Neutrophil (primary cell): ENCODE data around the gene ENOX1.

Experiments used
- H3K27ac ChIP-seq: fragments of 200-600 bp; sonication (generic); 2 replicates; pipeline ENCODE4 v1.5.1; 2016; ENCODE audit warnings: mild to moderate bottlenecking, moderate library complexity
- H3K27me3 ChIP-seq: fragments of 200-600 bp; sonication (generic); 2 replicates; pipeline ENCODE4 v1.6.0; 2016; ENCODE audit warnings: mild to moderate bottlenecking
- H3K36me3 ChIP-seq: fragments of 200-600 bp; sonication (generic); 2 replicates; pipeline ENCODE4 v1.5.1; 2017
- H3K4me1 ChIP-seq, 2 experiments: fragments of 200-600 bp in 1 of 2; sonication (generic) in 1 of 2; 1 replicate in 1 of 2; 2 replicates in 1 of 2; pipeline versions ENCODE4 v1.5.1 to v1.6.1; 2013 to 2016; ENCODE audit warnings: low read depth in 1 of 2, low read length in 1 of 2, mild to moderate bottlenecking in 1 of 2, moderate library complexity in 1 of 2; ENCODE audit not compliant: control insufficient read depth in 1 of 2, insufficient read depth in 1 of 2
- H3K4me3 ChIP-seq, 2 experiments: fragments of 200-600 bp in 1 of 2; sonication (generic) in 1 of 2; 1 replicate in 1 of 2; 2 replicates in 1 of 2; pipeline ENCODE4 v1.5.1; 2013 to 2016; ENCODE audit warnings: low read depth in 1 of 2, low read length in 1 of 2, mild to moderate bottlenecking in 1 of 2, moderate library complexity in 1 of 2
- H3K9me3 ChIP-seq: fragments of 200-600 bp; sonication (generic); 2 replicates; pipeline ENCODE4 v1.5.1; 2016
- TF ChIP-seq, protein P1 (sequence below): fragments of 200-600 bp; sonication (generic); IDR thresholded peaks from 2 replicates; pipeline ENCODE4 v1.5.1; 2016; ENCODE audit warnings: antibody characterized with exemption

The ENOX1 gene

DNA sequence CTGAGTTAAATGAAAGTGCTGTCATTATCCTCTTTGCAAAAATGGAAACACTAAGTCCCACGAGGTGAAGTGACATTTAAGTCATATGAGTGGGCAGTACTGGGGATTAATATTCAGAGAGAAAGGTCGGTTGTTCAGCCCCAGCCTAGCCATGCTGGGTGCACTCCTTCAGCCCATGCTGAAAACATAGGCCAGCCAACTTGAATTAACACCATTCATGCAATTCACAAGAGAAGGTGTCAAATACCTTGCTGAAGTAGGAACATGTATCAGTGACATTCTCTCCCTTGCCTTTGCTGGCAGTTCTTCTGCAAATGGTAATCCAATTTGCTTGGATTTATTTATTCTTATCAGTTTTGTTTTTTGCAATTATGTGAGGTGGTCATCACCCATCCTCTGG is 507.1 kb downstream of the ENOX1 start:
- Histone ChIP-seq H3K4me1 (no peaks in the 10 kb centered on the region), H3K9me3 (no peaks in the 10 kb centered on the region), H3K36me3 (no peaks in the 10 kb centered on the region), H3K4me3 (no peak overlapping the region), H3K27ac (no peak overlapping the region), H3K27me3 (no peaks in the 10 kb centered on the region)
- TF ChIP-seq, protein P1, sequence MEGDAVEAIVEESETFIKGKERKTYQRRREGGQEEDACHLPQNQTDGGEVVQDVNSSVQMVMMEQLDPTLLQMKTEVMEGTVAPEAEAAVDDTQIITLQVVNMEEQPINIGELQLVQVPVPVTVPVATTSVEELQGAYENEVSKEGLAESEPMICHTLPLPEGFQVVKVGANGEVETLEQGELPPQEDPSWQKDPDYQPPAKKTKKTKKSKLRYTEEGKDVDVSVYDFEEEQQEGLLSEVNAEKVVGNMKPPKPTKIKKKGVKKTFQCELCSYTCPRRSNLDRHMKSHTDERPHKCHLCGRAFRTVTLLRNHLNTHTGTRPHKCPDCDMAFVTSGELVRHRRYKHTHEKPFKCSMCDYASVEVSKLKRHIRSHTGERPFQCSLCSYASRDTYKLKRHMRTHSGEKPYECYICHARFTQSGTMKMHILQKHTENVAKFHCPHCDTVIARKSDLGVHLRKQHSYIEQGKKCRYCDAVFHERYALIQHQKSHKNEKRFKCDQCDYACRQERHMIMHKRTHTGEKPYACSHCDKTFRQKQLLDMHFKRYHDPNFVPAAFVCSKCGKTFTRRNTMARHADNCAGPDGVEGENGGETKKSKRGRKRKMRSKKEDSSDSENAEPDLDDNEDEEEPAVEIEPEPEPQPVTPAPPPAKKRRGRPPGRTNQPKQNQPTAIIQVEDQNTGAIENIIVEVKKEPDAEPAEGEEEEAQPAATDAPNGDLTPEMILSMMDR, result no peak

DNA sequence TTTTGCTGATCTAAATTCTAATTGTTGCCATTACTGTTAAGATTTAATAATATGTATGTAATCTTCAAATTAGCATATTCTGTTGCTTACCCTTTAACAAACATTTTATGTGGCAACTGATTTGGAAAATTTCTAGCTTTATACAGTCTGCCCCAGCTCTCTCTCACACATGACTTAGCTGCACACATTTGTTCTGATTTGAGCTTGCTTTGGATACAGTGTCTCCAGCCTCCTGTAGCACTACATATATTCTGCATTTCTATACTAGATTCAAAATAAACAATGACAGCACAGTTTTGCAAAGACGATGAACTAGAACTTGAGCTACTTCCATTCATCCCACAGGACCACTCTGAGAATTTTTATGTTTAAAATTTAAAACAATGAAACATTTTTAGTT is 508.6 kb downstream of the ENOX1 start:
- Histone ChIP-seq H3K9me3 (no peaks in the 10 kb centered on the region), H3K27ac (no peak overlapping the region), H3K27me3 (no peaks in the 10 kb centered on the region), H3K4me1 (no peaks in the 10 kb centered on the region), H3K36me3 (no peaks in the 10 kb centered on the region), H3K4me3 (no peak overlapping the region)
- TF ChIP-seq, protein P1, result no peak

DNA sequence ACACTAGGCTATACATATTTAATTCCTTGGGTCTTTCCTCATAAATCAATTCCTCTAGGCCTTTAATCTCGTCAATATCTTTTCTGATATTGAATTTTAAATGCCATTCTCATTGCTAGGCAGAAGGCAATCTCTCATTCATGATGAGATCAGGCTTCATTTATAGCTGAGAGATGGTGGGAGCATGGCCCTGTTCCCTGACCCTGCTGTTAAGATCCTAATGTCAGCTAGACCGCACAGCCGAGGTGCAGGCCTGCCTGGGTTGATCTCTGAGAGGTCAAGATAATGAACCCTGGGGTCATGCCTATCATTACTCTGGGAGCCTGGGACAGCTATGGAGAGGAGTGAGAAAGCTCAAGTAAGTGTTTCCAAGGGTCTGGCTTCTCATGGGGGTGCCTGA is 509.6 kb downstream of the ENOX1 start:
- Histone ChIP-seq H3K36me3 (no peaks in the 10 kb centered on the region), H3K27ac (no peak overlapping the region), H3K27me3 (no peaks in the 10 kb centered on the region)

DNA sequence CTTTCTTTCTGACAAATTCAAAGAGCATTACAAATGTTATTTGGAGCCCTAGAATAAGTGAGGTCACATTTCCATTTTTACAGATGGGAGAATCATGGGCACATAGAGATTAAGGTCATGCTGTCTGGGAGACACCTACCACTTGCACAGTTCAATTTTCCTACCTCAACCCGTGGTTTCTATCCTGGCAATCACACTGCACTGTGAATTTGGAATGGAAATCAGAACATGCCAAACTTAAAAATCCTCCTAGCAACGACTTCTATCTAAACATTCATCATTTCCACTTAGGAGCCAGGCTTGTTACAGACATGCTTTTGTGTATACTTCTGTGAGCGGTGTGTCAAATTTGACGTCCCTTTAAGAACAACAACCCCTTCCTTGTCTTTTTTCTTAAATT is 511.9 kb downstream of the ENOX1 start:
- Histone ChIP-seq H3K27ac (no peak overlapping the region), H3K4me1 (no peaks in the 10 kb centered on the region), H3K4me3 (no peak overlapping the region), H3K27me3 (no peaks in the 10 kb centered on the region), H3K9me3 (no peaks in the 10 kb centered on the region), H3K36me3 (no peaks in the 10 kb centered on the region)
- TF ChIP-seq, protein P1, result no peak

More for the DNA sequence above, 509.6 kb downstream of the ENOX1 start:
- H3K9me3 ChIP-seq, result no peaks in the 10 kb centered on the region
- no peaks in the 10 kb centered on the region for H3K4me1 ChIP-seq
- TF ChIP-seq, protein P1, result no peak
- H3K4me3 ChIP-seq, result no peak overlapping the region

DNA sequence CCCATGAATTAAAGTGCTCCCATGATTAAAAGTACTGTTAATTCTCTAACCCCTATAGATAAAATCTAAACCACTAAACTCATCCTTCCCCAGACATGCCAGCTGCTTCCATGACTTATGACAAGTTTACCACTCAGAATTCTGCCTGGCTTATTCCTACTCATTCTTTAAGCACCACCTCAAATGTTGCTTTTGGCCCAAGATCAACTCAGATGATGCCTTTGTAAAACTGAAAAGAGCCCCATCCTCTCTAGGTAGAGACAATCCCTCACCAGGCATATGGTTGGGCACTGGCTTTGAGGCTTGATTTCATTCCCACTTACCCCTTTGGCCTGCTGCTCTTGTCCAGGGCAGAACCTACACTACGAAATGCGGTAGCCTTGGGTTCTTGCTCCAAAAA is 513.4 kb downstream of the ENOX1 start:
- H3K27me3 ChIP-seq, result no peaks in the 10 kb centered on the region
- no peaks in the 10 kb centered on the region for H3K4me1 ChIP-seq
- H3K36me3 ChIP-seq, result no peaks in the 10 kb centered on the region
- no peaks in the 10 kb centered on the region for H3K9me3 ChIP-seq
- TF ChIP-seq, protein P1, result no peak
- H3K4me3 ChIP-seq, result no peak overlapping the region
- no peak overlapping the region for H3K27ac ChIP-seq

DNA sequence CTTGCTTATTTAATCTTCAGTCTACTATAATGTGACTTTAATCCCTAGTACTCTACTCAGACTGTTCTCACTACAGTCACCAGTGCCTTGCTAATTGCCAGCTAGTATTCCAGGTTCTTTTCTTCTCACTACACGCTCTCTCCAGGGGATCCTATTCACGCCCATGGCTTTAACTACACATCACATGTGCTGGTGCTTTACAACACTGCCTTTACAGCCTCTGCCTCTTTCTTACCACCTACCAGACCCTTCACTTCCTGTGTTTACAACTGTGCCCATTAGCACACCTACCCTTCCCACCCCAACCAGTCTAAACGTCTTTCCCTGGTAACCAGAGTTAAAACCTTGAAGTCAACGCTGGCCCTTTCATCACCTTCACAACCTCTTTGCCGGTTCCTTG is 513.9 kb downstream of the ENOX1 start:
- no peaks in the 10 kb centered on the region for H3K9me3 ChIP-seq
- no peaks in the 10 kb centered on the region for H3K27me3 ChIP-seq
- H3K4me1 ChIP-seq, result no peaks in the 10 kb centered on the region
- TF ChIP-seq, protein P1, result no peak
- no peak overlapping the region for H3K27ac ChIP-seq
- H3K4me3 ChIP-seq, result no peak overlapping the region
- H3K36me3 ChIP-seq, result no peaks in the 10 kb centered on the region
